ENCODE data around the gene KCNH6.

GRCh38 chr17:63474586-63475460 is 48.3 kb upstream of the KCNH6 start:
- no peak for TF ChIP-seq HNRNPL (IDR thresholded peaks at IDR 0.05; ENCODE audit: low read depth, low read length)
- TF ChIP-seq EP300 (IDR thresholded peaks at IDR 0.05; ENCODE audit: low read length), result no peak
- no peak for TF ChIP-seq MXI1 (IDR thresholded peaks at IDR 0.05; ENCODE audit: low read depth, low read length)
- no peak for TF ChIP-seq CTCF (IDR thresholded peaks at IDR 0.05 in 2 of 3, conservative IDR thresholded peaks at IDR 0.05 in 1 of 3; ENCODE audit: insufficient read depth in 2 of 3, low read depth in 1 of 3, low read length in 3 of 3)
- no peak for TF ChIP-seq ATF2 (CRISPR knock-in tag; IDR thresholded peaks at IDR 0.05)
